Astrocyte of the cerebellum (primary cell): ENCODE measurements around the gene VAT1L.

Experiments used
- DNase-seq: peaks from one replicate; pipeline ENCODE4 v3.0.0-alpha.2; 2011; ENCODE audit warnings: low read depth
- H3K4me3 ChIP-seq: 2 replicates; pipeline ENCODE4 v1.5.1; 2011; ENCODE audit warnings: mild to moderate bottlenecking, low read depth, low read length, moderate library complexity
- in situ Hi-C: cut with HindIII; loops from 2 replicates; pipeline ENCODE4 v1.10.0; 2017; ENCODE audit warnings: low sequenced_read_pairs
- TF ChIP-seq, protein P1 (sequence below): IDR thresholded peaks from 2 replicates; pipeline ENCODE4 v1.5.1; 2012; ENCODE audit warnings: low read length, low read depth, moderate library complexity, mild to moderate bottlenecking; ENCODE audit errors: missing control alignments

Gene VAT1L

DNA sequence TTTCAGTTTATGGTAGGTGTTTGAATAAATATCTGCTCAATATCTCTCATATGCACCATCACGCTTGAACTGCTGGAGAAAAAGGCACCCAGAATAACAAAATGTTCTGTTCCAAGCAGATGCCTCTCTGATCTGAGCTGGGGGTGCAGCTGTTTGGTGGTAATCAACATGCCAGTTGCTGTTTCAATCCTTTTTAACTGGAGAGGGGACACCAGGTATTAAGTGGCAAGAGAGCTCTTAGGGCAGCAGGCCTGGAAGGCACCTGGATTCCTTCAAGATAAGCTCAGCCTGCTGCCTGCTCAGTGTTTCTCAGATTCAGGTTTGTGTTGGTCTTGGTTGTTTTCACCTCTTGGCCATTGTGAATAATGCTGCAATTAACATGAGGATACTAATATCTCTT is 27.2 kb upstream of the VAT1L start:
- no peak overlapping the region for H3K4me3 ChIP-seq
- in situ Hi-C loops: no loop called here

DNA sequence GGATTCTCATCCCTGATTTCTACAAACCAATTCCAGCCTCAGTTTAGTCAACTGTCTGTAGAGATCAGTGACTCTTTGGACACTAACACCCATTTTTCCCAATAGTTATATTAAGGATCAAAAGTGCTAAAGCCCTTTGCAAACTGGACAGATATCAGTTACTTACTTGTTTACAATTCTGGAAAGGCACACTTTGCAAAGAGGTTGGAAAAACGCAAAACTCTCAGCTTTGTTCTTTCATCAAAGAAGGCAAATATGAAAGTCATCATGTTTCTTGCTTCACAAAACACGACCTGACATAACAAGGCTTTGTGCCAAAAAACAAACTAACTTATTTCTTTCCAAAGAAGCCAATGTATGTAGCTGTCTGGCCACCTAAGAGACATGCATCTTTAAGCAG is 26.1 kb upstream of the VAT1L start:
- in situ Hi-C loops: no loop called here
- no peak for DNase-seq
- no peak overlapping the region for H3K4me3 ChIP-seq
- TF ChIP-seq, protein P1, sequence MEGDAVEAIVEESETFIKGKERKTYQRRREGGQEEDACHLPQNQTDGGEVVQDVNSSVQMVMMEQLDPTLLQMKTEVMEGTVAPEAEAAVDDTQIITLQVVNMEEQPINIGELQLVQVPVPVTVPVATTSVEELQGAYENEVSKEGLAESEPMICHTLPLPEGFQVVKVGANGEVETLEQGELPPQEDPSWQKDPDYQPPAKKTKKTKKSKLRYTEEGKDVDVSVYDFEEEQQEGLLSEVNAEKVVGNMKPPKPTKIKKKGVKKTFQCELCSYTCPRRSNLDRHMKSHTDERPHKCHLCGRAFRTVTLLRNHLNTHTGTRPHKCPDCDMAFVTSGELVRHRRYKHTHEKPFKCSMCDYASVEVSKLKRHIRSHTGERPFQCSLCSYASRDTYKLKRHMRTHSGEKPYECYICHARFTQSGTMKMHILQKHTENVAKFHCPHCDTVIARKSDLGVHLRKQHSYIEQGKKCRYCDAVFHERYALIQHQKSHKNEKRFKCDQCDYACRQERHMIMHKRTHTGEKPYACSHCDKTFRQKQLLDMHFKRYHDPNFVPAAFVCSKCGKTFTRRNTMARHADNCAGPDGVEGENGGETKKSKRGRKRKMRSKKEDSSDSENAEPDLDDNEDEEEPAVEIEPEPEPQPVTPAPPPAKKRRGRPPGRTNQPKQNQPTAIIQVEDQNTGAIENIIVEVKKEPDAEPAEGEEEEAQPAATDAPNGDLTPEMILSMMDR: no peak

More for the DNA sequence above, 27.2 kb upstream of the VAT1L start:
- TF ChIP-seq, protein P1: no peak
- DNase-seq: no peak

DNA sequence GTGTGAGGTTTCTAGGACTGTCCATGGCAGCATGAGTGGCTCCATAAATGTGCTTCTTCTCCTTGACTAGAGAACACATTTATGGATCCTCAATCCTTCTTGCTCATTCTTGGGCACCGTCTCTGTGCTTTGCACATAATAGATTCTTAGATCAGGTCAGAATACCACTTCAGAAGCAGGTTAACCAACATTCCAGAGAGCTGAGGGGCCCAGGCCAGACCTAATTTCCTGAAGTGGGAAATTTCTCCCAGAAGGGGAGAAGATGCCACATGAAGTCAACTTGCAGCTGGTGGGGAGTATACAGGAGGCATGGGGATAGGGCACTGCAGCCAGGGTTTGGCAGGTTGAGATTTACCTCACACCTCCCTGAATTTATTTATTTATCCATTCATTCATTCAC is 24.4 kb upstream of the VAT1L start:
- no peak for DNase-seq
- in situ Hi-C loops: no loop called here

DNA sequence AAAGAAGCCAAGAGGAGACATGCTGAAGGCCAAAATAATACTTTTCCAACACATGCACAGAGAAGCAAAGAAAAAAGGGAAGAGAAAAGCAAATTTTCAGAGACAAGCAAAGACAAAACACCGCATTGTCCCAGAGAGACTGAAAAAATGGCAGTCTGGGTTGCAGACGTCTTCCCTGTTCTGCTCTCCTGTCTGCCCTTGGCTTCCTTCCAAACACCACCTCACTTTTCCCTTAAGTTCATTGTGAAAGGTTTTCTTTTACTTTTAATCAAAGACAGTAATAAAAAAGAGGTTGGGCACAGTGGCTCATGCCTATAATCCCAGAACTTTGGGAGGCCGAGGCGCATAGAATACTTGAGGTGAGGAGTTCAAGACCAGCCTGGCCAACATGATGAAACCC is 21.2 kb upstream of the VAT1L start:
- H3K4me3 ChIP-seq: no peak overlapping the region
- in situ Hi-C loops: no loop called here
- TF ChIP-seq, protein P1: no peak
- DNase-seq: no peak

More for the DNA sequence above, 24.4 kb upstream of the VAT1L start:
- no peak overlapping the region for H3K4me3 ChIP-seq
- TF ChIP-seq, protein P1: no peak

DNA sequence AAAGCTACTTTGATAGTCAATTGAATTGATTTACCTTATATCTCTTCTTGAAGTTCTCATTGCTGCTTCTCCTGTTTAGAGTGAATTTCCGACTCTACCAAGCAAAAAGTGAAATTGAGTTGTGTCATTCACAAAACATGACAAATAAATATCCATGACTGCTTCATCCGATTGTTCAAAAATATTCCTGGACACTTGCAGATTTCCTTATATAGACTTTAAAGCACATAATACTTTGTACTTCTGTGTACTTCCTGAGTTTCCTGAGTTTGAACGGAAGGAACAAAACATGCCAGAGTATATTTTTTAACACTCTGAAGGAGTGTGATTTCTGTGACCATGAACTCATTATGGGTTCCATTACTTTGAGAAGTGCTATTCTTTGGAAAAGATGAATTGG is 20.5 kb upstream of the VAT1L start:
- no peak overlapping the region for H3K4me3 ChIP-seq
- in situ Hi-C loops: no loop called here
- TF ChIP-seq, protein P1: no peak
- DNase-seq: no peak

DNA sequence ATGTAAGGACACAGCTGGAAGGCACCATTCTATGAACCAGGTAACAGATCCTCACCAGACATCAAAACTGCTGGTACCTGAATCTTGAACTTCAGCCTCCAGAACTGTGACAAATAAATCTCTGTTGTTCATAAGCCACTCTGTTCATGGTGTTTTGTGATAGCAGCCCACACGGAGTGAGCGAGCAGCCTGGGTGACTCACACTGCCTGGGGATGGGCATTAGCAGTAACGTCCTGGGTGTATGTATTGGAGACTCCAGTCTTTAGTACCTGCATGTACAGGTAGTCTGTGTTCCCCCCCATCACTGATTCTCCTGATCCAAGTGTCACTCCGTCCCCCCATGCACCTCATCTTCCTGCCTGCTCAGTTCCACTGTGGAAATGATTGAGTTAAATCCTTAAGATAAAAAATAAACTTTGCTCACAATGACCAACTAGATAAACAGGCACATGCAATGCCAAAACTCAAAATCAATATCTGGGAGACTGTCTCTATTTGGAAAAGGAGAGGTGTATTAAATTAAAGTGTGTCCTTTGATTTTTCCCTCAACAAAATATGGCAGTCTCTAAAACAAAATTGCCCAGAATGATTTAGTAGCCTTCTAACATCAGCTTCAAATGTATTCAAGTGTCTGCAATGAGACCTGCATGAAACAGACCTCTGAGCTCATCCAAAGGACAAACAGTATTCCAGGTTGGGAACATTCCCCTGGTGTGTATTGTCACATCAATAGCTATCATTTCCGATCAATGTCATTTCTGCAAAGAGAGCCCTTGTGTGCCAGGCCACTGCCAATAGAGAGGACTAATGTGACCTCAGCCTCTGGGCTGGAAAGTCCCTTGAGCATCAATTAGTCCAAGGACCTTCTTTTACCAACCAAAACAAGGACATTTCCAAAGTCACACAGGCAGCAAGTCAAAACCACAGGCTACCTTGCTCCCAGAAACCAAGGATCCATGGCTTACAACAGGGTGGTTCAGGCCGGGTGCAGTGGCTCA is 12.2 kb upstream of the VAT1L start:
- TF ChIP-seq, protein P1: no peak
- no peak for DNase-seq
- in situ Hi-C loops: no loop called here
- no peak overlapping the region for H3K4me3 ChIP-seq
